HT1080 (cell line): ENCODE measurements around the gene S100A10. TPM values are rescaled to one million over a fixed set of nuclear protein-coding genes. Genes with fewer than 3 reads are reported as not detected.

Source experiments
- DNase-seq: peaks from one replicate; pipeline ENCODE4 v3.0.0-alpha.2; 2015; ENCODE audit warnings: low read depth
- polyA plus RNA-seq, 2 experiments: library from polyadenylated mRNA; depleted of rRNA; stranded (reverse); fragments of >200 nt; gene quantifications; 2 replicates each; pipeline ENCODE4 v1.2.3, GENCODE V29; 2015
- total RNA-seq: library from RNA; depleted of rRNA; stranded (reverse); fragments of >200 nt; shearing (Covaris generic); gene quantifications from 2 replicates; pipeline ENCODE4 v1.2.3, GENCODE V29; 2014; rRNA removed

Gene S100A10
- 218 and 367 TPM in 2 replicates for total RNA-seq
- polyA plus RNA-seq (2015; cell fraction: cytosol; rRNA removed), result 334 and 366 TPM in 2 replicates
- 96.3 and 105 TPM in 2 replicates for polyA plus RNA-seq (2015; cell fraction: nucleus; rRNA removed)

GRCh38 chr1:151993734-151994496 lies at the start of gene S100A10:
S100A10 (minus strand) TSS chr1:151993859; CDS start chr1:151986230, 7,629 bp downstream.
- DNase-seq, result peak; percentile 80

GRCh38 chr1:152042030-152042429 lies 48.4 kb upstream of the S100A10 start:
- no peak for DNase-seq

- no peak for DNase-seq
Measured at GRCh38 chr1:152039886-152040285, 46.2 kb upstream of the S100A10 start.

- DNase-seq, result no peak
Measured at GRCh38 chr1:152039461-152039860, 45.8 kb upstream of the S100A10 start.

GRCh38 chr1:152038871-152039270 lies 45.2 kb upstream of the S100A10 start:
- DNase-seq, result no peak

- DNase-seq, result peak; percentile 82
Measured at GRCh38 chr1:152036267-152037216, 42.9 kb upstream of the S100A10 start, which contains the start of gene S100A11. S100A11 (minus strand) TSS chr1:152037004; CDS start chr1:152036915, 89 bp downstream.

- peak; percentile 39 for DNase-seq
Measured at GRCh38 chr1:152035539-152036266, 42.0 kb upstream of the S100A10 start.

GRCh38 chr1:152034654-152035538 lies 41.2 kb upstream of the S100A10 start:
- DNase-seq, result peak; percentile 80

- no peak for DNase-seq
Measured at GRCh38 chr1:152034324-152034653, 40.6 kb upstream of the S100A10 start.

GRCh38 chr1:152029929-152030211 lies 36.2 kb upstream of the S100A10 start:
- no peak for DNase-seq

GRCh38 chr1:152029144-152029928 lies 35.7 kb upstream of the S100A10 start:
- peak; percentile 54 for DNase-seq

- DNase-seq, result peak; percentile 16
Measured at GRCh38 chr1:152026895-152027294, 33.2 kb upstream of the S100A10 start.

GRCh38 chr1:152024223-152024622 lies 30.6 kb upstream of the S100A10 start:
- peak; percentile 20 for DNase-seq

- DNase-seq, result no peak
Measured at GRCh38 chr1:152023221-152023620, 29.6 kb upstream of the S100A10 start.

GRCh38 chr1:152022474-152022873 lies 28.8 kb upstream of the S100A10 start:
- no peak for DNase-seq

GRCh38 chr1:152021569-152021968 lies 27.9 kb upstream of the S100A10 start:
- DNase-seq, result no peak

- DNase-seq, result no peak
Measured at GRCh38 chr1:152020849-152021248, 27.2 kb upstream of the S100A10 start.

- no peak for DNase-seq
Measured at GRCh38 chr1:152018537-152018936, 24.9 kb upstream of the S100A10 start.

GRCh38 chr1:152015766-152016165 lies 22.1 kb upstream of the S100A10 start:
- no peak for DNase-seq

- DNase-seq, result no peak
Measured at GRCh38 chr1:152014943-152015342, 21.3 kb upstream of the S100A10 start.
